HCEC 1CT (cell line): ENCODE data around the gene LRPAP1.

ENCODE experiments used
- DNase-seq: peaks from one replicate; pipeline ENCODE4 v3.0.0-alpha.2; 2017

The LRPAP1 gene

DNA sequence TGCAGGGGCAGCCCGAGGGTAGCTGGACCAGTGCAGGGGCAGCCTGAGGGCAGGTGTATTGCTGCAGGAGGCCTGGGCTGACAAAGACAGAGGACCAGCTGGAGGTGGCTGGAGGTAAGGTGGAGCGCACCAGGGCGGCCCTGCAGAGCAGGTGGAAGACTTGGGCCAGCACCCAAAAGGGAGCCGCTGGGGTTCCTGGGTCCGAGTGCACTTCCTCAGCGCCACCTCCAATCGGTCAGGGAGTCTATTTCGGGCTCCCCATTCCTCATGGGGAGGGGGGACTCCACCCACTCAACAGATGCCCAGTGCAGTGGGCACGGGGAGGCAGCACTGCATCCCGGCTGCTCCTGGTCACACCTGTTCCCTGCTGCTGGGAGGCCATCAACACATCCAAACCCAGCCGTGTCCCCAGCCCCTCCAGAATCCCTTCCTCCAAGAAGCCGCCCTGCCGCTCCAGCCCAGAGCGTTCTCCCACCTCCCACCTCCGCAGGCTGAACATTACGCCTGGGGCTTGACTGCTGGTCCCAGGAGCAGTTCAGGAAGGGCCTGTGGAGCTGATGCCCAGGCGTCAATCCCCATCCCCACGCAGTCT, 1.5 kb downstream of the LRPAP1 start:
- no peak for DNase-seq

GRCh38 chr4:3530051-3530450, 2.2 kb downstream of the LRPAP1 start:
- no peak for DNase-seq

- no peak for DNase-seq
Measured at GRCh38 chr4:3529363-3529762, 2.9 kb downstream of the LRPAP1 start.

GRCh38 chr4:3527914-3528876, 4.0 kb downstream of the LRPAP1 start:
- DNase-seq = no peak

DNA sequence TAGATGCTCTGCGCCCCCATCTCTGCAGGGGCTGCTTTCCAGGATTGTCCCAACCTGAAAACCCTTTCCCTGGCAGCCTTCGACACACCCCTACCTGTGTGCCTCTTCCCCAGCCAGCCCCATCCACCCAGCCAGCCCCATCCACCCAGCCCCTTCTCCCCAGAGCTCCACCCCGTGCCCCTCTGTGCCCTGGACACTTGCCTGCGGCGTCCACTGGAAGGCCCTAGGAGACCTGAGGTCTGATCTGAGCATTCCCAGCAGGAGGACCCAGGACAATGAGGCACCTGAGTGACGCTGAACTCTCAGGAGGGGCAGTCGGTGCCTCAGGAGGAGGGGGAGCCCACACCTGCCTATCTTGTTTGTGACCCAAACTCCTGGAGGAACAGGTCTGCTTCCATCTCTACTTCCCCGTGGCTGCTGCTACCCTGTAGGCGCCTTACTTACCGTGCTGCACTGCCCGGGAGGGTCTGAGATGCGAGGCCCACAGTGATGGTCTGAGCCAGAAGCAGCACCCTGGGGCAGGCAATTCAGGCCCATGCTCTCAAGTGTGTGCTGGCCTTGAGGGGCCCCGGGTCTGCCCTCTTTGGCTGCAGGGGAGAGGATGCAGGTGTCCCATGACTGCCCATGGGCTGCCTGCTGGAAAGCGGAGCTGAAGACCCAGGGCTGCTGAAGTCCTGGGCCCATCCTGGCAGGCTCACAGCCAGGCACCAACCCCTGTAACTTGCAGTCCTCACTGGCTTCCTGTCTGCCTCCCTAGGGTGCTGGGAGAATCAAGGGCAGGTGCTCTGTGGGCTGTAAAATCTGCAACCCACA, 4.9 kb downstream of the LRPAP1 start:
- DNase-seq = no peak

GRCh38 chr4:3526456-3526855, 5.8 kb downstream of the LRPAP1 start:
- DNase-seq = no peak

DNA sequence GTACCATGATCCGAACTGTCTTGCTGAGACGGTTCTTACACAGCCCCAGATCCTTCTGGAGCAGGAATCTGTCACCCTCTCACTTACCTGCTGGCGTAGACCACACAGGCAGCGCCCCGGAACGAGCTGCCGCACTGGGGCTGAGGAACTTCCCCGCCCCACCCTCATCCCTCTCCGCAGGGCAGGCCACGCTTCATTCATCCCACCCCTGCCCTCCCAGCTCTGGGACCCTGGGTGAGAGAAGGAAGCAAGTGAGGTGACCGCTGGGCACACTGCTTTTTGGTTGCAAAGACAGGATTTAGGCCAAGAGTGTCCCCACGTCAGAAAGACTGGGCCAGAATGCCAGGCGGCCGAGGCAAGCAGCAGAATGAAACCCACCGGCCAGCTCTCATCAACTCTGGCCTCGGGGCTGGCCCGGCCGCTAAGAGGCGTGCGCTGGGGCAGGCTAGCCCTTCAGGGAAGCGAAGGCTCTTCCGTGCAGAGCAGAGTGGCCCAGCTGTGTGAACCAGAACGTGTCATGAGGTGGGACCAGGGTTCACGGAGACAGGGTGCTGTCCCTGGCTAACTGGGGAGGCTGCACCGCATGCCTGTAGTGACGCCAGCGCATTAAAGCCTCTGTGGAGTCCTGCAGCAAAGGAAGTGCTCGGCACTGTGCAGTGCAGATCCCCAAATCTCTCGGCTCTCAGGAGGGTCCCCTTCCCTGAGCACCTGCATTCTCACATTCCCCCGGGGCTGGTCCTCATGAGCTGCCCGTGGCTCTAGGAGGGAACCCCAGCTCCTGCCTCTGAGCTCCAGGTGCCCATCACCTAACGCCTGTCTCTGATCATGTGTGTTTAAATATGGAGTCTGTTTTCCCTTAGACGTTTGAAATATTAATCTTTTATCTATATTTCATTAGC, 6.4 kb downstream of the LRPAP1 start:
- no peak for DNase-seq

DNA sequence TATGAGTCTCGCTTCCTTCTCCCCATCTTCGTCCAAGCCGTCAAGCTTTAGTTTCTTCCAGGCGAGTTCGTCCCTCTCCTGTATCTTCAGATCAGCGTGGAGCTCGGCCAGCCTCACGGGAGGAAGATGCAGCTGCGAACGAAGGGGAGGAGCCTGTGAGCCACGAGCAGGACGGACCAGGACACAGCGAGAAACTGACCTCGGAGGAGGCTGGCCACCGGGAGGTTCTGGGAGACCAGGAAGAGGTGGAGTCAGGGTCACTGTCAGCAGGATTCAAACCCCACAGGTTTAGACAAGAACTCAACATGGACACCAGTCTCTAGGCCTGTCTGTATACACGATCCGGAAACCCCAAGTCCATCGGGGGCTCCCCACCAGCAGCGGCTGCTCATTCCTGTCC, 7.3 kb downstream of the LRPAP1 start:
- DNase-seq = no peak

- no peak for DNase-seq
Measured at GRCh38 chr4:3524349-3524748, 7.9 kb downstream of the LRPAP1 start.

DNA sequence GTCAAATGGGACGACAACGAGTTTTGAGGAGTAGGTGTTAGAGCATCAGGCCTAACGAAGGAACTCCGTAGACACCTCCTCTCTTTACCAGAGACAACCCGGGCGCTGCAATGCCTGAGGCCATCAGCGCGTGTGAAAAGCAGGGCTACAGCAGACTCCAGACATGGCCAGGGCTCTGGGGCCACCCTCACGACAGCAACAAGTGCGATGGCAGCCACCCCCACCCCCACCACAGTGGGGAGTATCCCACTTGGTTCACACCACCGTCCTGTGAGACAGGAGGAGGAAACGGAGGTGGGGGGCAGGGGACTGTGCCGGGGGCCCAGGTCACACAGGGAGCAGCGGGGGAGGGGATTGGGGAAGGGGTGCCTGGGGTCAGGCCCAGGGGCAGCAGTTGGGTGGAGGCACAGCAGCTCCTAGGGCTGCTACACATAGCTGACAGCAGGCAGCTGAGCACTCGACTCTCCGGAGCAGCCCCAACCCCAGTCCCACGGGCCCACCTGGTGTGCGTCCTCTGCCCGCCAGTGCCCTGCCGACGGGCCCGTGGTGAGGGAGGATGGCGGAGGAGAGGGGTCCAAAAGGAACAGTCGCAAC, 8.5 kb downstream of the LRPAP1 start:
- no peak for DNase-seq

DNA sequence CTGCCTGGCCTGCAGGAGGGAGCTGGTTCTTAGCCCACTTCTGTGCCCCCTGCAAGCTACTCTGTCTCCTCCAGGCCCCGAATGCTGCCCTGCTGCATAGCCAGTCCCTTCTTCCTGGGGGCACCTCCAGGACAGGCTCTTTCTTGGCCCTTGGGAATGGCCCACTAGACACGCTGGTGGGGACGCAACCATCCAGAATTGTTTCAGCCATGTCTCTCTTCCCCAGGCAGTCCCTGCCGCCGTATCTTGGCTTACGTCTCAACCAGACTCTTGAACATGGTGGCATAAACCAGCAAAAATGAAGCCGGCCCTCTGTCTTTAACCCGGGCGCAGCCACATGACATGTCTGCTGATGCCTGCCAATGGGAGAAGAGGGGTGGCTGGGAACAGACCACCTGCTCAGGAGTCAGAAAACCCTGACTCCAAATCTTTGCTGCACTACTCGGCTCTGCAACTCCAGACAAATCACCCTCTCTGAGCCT, 9.0 kb downstream of the LRPAP1 start:
- DNase-seq = no peak

GRCh38 chr4:3522651-3523050, 9.6 kb downstream of the LRPAP1 start:
- no peak for DNase-seq

DNA sequence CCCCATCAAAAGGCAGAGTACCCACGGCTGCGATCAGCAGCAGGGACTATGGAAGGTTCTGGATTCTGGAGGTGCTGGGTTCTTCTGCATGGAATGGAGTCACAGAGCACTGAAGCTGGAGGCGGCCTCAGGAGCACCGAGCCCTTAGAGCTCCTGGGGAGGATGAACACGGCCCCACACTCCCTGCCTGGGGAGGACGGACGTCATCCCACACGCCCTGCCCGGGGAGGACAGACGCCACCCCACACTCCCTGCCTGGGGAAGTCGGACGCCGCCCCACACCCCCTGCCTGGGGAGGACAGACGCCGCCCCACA, 9.9 kb downstream of the LRPAP1 start:
- no peak for DNase-seq

GRCh38 chr4:3521621-3522325, 10.4 kb downstream of the LRPAP1 start:
- DNase-seq = no peak

DNA sequence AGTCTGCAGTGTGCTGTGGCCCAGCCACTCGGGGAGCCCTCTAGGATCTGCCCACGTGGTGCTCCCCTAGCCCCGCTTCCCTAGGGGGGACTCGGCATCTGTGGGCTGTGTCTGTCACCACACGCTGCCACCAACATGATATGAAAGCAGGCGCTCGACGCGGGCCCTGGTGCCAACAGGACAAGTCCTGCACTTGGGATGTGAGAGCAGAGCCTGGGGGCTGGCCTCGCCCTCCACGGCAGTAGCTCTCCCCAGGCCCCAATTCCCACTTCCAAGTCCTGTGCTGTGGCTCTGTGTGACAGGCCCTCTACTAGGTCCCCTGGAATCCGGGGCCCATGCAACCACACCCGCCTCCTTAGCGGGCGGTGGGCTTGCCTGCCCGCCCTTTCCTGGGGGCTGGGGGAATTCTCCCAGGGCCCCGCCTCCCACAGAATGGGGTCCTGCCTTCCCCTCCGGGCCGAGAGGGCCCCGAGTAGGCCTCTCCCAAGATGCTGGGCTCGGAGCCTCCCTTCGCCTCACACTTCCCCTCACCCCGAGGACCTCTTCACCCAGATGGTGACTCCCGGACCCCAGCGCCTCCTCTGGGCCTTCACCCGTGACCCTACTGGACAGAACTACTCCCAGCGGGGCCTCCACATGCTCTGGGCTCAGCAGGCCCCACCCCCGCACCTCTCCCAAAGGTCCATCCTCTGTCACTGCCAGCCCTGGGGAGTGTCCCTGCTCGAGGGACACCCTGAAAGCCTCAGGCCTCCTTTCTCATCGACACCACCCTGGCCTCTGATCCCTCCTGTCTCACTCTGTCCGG, 11.2 kb downstream of the LRPAP1 start:
- no peak for DNase-seq

GRCh38 chr4:3520276-3520675, 11.9 kb downstream of the LRPAP1 start:
- DNase-seq = no peak

DNA sequence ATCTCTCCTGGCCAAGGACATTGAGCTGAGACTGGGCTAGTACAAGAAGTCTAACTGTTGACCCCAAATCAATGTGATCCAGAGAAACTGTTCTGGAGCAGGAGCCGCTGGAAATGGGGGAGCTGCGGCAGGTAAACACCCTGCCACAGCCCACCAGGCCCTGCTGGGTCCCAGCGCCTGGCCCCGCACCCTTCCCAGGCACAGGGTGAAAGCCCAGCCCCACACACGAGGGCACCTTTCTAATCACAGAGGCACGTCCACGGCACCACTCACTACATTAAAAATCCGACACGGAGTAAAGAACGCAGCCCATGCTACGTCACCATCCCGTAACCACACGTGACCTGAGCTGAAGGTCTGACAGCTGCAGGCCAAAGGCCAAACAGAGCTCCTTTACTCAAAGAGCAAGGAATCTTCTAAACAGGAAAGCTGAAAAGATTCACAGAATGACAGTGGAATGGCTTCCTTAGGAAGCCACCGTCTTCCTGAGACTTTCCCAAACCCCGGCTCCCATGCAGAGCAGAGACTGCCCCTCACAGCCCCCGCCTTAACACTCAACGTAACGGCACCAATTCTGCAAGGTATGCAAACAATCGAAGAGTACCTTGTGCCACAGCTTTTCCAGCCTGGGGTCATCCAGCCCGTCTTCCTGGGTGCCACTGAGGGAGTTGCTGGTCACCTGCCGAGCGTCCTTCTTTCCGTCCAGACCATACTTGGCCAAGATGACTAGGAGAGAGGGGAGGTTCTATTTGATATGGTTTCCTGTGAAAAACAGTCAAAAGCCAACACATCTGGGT, 12.6 kb downstream of the LRPAP1 start:
- DNase-seq = no peak

- DNase-seq = no peak
Measured at GRCh38 chr4:3518941-3519340, 13.3 kb downstream of the LRPAP1 start.

- DNase-seq = no peak
Measured at GRCh38 chr4:3518511-3518880, 13.7 kb downstream of the LRPAP1 start.
